ENCODE data around the gene SYT4.
"Not testable (repeated sequence)": the region's sequence is repeated elsewhere in the genome, so short reads cannot be mapped to it uniquely, and the experiment has no call there.

Gene SYT4

GRCh38 chr18:43277164-43277600 is at the start of gene SYT4:
Gene SYT4, minus strand, starts transcription at chr18:43277490. Its CDS starts 209 bp downstream, at chr18:43277281.
- DNase-seq (ENCODE audit: low spot score) = peak; percentile 62

GRCh38 chr18:43322132-43322531 is 44.8 kb upstream of the SYT4 start:
- no peak for DNase-seq (ENCODE audit: low spot score)

- no peak for DNase-seq (ENCODE audit: low spot score)
Measured at GRCh38 chr18:43314941-43315340, 37.7 kb upstream of the SYT4 start.

- DNase-seq (ENCODE audit: low spot score) = no peak
Measured at GRCh38 chr18:43312891-43313290, 35.6 kb upstream of the SYT4 start.

GRCh38 chr18:43310239-43310638 is 32.9 kb upstream of the SYT4 start:
- DNase-seq (ENCODE audit: low spot score) = no peak

GRCh38 chr18:43303376-43303775 is 26.1 kb upstream of the SYT4 start:
- DNase-seq (ENCODE audit: low spot score) = no peak

- DNase-seq (ENCODE audit: low spot score) = not testable (repeated sequence)
Measured at GRCh38 chr18:43286187-43286586, 8.9 kb upstream of the SYT4 start.

GRCh38 chr18:43283299-43283698 is 6.0 kb upstream of the SYT4 start:
- no peak for DNase-seq (ENCODE audit: low spot score)

GRCh38 chr18:43279015-43279744 is 1.9 kb upstream of the SYT4 start:
- DNase-seq (ENCODE audit: low spot score) = peak; percentile 53

- no peak for DNase-seq (ENCODE audit: low spot score)
Measured at GRCh38 chr18:43278355-43278754, 1.1 kb upstream of the SYT4 start.

- no peak for DNase-seq (ENCODE audit: low spot score)
Measured at GRCh38 chr18:43276491-43276890, 799 bp downstream of the SYT4 start.

- DNase-seq (ENCODE audit: low spot score) = no peak
Measured at GRCh38 chr18:43275546-43275945, 1.7 kb downstream of the SYT4 start.

GRCh38 chr18:43274526-43274925 is 2.8 kb downstream of the SYT4 start:
- DNase-seq (ENCODE audit: low spot score) = no peak

- peak; percentile 51 for DNase-seq (ENCODE audit: low spot score)
Measured at GRCh38 chr18:43271593-43272432, 5.5 kb downstream of the SYT4 start.

GRCh38 chr18:43267818-43268217 is 9.5 kb downstream of the SYT4 start:
- no peak for DNase-seq (ENCODE audit: low spot score)

GRCh38 chr18:43265465-43265864 is 11.8 kb downstream of the SYT4 start:
- DNase-seq (ENCODE audit: low spot score) = no peak

GRCh38 chr18:43248610-43249249 is 28.6 kb downstream of the SYT4 start:
- no peak for DNase-seq (ENCODE audit: low spot score)

GRCh38 chr18:43247944-43248343 is 29.3 kb downstream of the SYT4 start:
- no peak for DNase-seq (ENCODE audit: low spot score)

GRCh38 chr18:43238429-43238828 is 38.9 kb downstream of the SYT4 start:
- no peak for DNase-seq (ENCODE audit: low spot score)

- DNase-seq (ENCODE audit: low spot score) = no peak
Measured at GRCh38 chr18:43236921-43237320, 40.4 kb downstream of the SYT4 start.

- DNase-seq (ENCODE audit: low spot score) = no peak
Measured at GRCh38 chr18:43234889-43235288, 42.4 kb downstream of the SYT4 start.

GRCh38 chr18:43222501-43222900 is 54.8 kb downstream of the SYT4 start:
- DNase-seq (ENCODE audit: low spot score) = peak; percentile 63

GRCh38 chr18:43220691-43221090 is 56.6 kb downstream of the SYT4 start:
- DNase-seq (ENCODE audit: low spot score) = no peak

All from D341Med (cell line).